H1 (cell line): Measurements from ENCODE around the gene TEX51. TPM values are rescaled to one million over a fixed set of nuclear protein-coding genes. Genes with fewer than 3 reads are reported as not detected.

Experiments used
- CTCF ChIA-PET: fragments of 300-600 bp; sonication (Branson Sonifier 250); formaldehyde crosslinking; loops from one replicate; lab custom pipeline; 2021; ENCODE audit not compliant: partially characterized antibody; lab: Charles Lee
- POLR2A ChIA-PET: fragments of 300-600 bp; sonication (Branson Sonifier 250); formaldehyde crosslinking; loops from one replicate; lab custom pipeline; 2021; ENCODE audit warnings: inconsistent platforms; ENCODE audit not compliant: partially characterized antibody; lab: Charles Lee
- DNase-seq, 2 experiments: peaks; one replicate each; pipeline versions ENCODE4 v3.0.0 to v3.0.0-alpha.2; 2010 to 2022; ENCODE audit warnings: low spot score in 2 of 2, low read depth in 1 of 2, mixed read lengths in 1 of 2
- FAIRE-seq: peaks from 2 replicates; lab custom pipeline; 2011; peaks lifted over from hg19 to GRCh38; lab: Jason Lieb, UNC
- H2AFZ ChIP-seq: 2 replicates; pipeline ENCODE4 v1.8.1; 2012; ENCODE audit warnings: low read length, inconsistent platforms
- H2AK5ac ChIP-seq: 2 replicates; pipeline ENCODE4 v1.6.1; 2013; ENCODE audit warnings: low read depth, low read length
- H2BK120ac ChIP-seq: replicated peaks from 2 replicates; pipeline ENCODE3; 2013; ENCODE audit warnings: low read depth, low read length, inconsistent platforms
- H2BK12ac ChIP-seq: 2 replicates; pipeline ENCODE4 v1.6.1; 2013; ENCODE audit warnings: low read depth, low read length
- H2BK15ac ChIP-seq: 2 replicates; pipeline ENCODE4 v1.6.1; 2013; ENCODE audit warnings: low read length
- H2BK20ac ChIP-seq: 2 replicates; pipeline ENCODE4 v1.6.1; 2013; ENCODE audit warnings: low read length
- H2BK5ac ChIP-seq: 2 replicates; pipeline ENCODE4 v1.6.1; 2013; ENCODE audit warnings: low read depth, low read length
- H3K14ac ChIP-seq: 2 replicates; pipeline ENCODE4 v1.6.1; 2013; ENCODE audit warnings: inconsistent platforms; ENCODE audit not compliant: insufficient read length
- H3K18ac ChIP-seq: 2 replicates; pipeline ENCODE4 v1.6.1; 2013; ENCODE audit warnings: low read length; ENCODE audit errors: extremely low read depth
- H3K23ac ChIP-seq: 2 replicates; pipeline ENCODE4 v1.6.1; 2013; ENCODE audit warnings: inconsistent platforms; ENCODE audit not compliant: insufficient read length
- H3K23me2 ChIP-seq: 2 replicates; pipeline ENCODE4 v1.6.1; 2013; ENCODE audit warnings: low read depth, low read length
- H3K27ac ChIP-seq: 2 replicates; pipeline ENCODE4 v1.6.1; 2011; ENCODE audit warnings: low read depth, low read length, inconsistent platforms
- H3K27me3 ChIP-seq, 4 experiments: replicated peaks in 1 of 4; 1 replicate in 1 of 4; 2 replicates in 3 of 4; pipeline versions ENCODE4 v1.6.1 to v1.8.1; 2011 to 2013; ENCODE audit warnings: low read length in 3 of 4, mild to moderate bottlenecking in 3 of 4, inconsistent platforms in 2 of 4, mixed read lengths in 2 of 4, moderate library complexity in 1 of 4; ENCODE audit not compliant: control insufficient read depth in 3 of 4, insufficient read depth in 3 of 4; ENCODE audit errors: extremely low read depth in 1 of 4
- H3K36me3 ChIP-seq, 4 experiments: 2 replicates each; pipeline versions ENCODE4 v1.6.1 to v1.8.1; 2011 to 2013; ENCODE audit warnings: mild to moderate bottlenecking in 4 of 4, low read length in 3 of 4, moderate library complexity in 2 of 4, control low read depth in 1 of 4, inconsistent platforms in 1 of 4; ENCODE audit not compliant: insufficient read depth in 4 of 4, control insufficient read depth in 2 of 4
- H3K4ac ChIP-seq: replicated peaks from 2 replicates; pipeline ENCODE3; 2013; ENCODE audit warnings: low read length, low read depth, mixed read lengths, inconsistent platforms; ENCODE audit not compliant: insufficient read length
- H3K4me1 ChIP-seq, 4 experiments: replicated peaks in 1 of 4; 1 replicate in 1 of 4; 2 replicates in 3 of 4; pipeline versions ENCODE4 v1.6.1 to v1.8.1; 2011 to 2013; ENCODE audit warnings: low read length in 3 of 4, inconsistent platforms in 2 of 4, mixed read lengths in 1 of 4; ENCODE audit not compliant: insufficient read depth in 4 of 4, control insufficient read depth in 3 of 4
- H3K4me2 ChIP-seq, 2 experiments: 2 replicates each; pipeline versions ENCODE4 v1.6.1 to v1.8.1; 2011 to 2013; ENCODE audit warnings: low read depth in 2 of 2, low read length in 2 of 2, control low read depth in 1 of 2, inconsistent platforms in 1 of 2, mild to moderate bottlenecking in 1 of 2; ENCODE audit not compliant: insufficient read depth in 1 of 2
- H3K4me3 ChIP-seq, 4 experiments: fragments of 200-600, 300-600 bp in 1 of 4; sonication (generic), shearing (Covaris generic), sonication (Bioruptor Twin) in 1 of 4; 2 replicates each; pipeline versions ENCODE4 v1.5.1 to v1.8.1; 2011 to 2016; ENCODE audit warnings: low read length in 4 of 4, low read depth in 3 of 4, control low read depth in 2 of 4, inconsistent platforms in 2 of 4, mild to moderate bottlenecking in 2 of 4, mixed read lengths in 1 of 4, moderate library complexity in 1 of 4; ENCODE audit not compliant: insufficient read depth in 2 of 4; ENCODE audit errors: extremely low read depth in 1 of 4
- H3K56ac ChIP-seq: replicated peaks from 2 replicates; pipeline ENCODE3; 2013; ENCODE audit warnings: low read depth, mild to moderate bottlenecking, mixed read lengths, low read length, inconsistent platforms; ENCODE audit not compliant: insufficient read length
- H3K79me1 ChIP-seq: 2 replicates; pipeline ENCODE4 v1.6.1; 2013; ENCODE audit warnings: low read depth, low read length, control low read depth
- H3K79me2 ChIP-seq, 2 experiments: 2 replicates each; pipeline versions ENCODE4 v1.6.1 to v1.8.1; 2012 to 2013; ENCODE audit warnings: low read length in 2 of 2, mild to moderate bottlenecking in 2 of 2, inconsistent platforms in 1 of 2; ENCODE audit not compliant: insufficient read depth in 2 of 2, control insufficient read depth in 1 of 2
- H3K9ac ChIP-seq, 4 experiments: replicated peaks in 1 of 4; 1 replicate in 1 of 4; 2 replicates in 3 of 4; pipeline versions ENCODE4 v1.6.1 to v1.8.1; 2011 to 2013; ENCODE audit warnings: low read depth in 3 of 4, low read length in 3 of 4, control low read depth in 2 of 4, mild to moderate bottlenecking in 2 of 4, moderate library complexity in 2 of 4, inconsistent platforms in 1 of 4; ENCODE audit errors: extremely low read depth in 1 of 4
- H3K9me3 ChIP-seq, 2 experiments: 2 replicates each; pipeline versions ENCODE4 v1.6.1 to v1.8.1; 2012 to 2013; ENCODE audit warnings: mild to moderate bottlenecking in 2 of 2, moderate library complexity in 2 of 2, control low read depth in 1 of 2, inconsistent platforms in 1 of 2, low read depth in 1 of 2, low read length in 1 of 2, mixed read lengths in 1 of 2; ENCODE audit not compliant: insufficient read depth in 2 of 2
- H4K20me1 ChIP-seq, 2 experiments: replicated peaks in 1 of 2; 2 replicates each; pipeline versions ENCODE3 to v1.8.1; 2011 to 2013; ENCODE audit warnings: inconsistent platforms in 2 of 2, low read length in 2 of 2, mild to moderate bottlenecking in 1 of 2; ENCODE audit not compliant: insufficient read depth in 2 of 2, control insufficient read depth in 1 of 2
- H4K5ac ChIP-seq: 2 replicates; pipeline ENCODE4 v1.6.1; 2013; ENCODE audit warnings: low read length, low read depth, mixed read lengths, inconsistent platforms; ENCODE audit not compliant: insufficient read length
- H4K8ac ChIP-seq: 2 replicates; pipeline ENCODE4 v1.8.0; 2013; ENCODE audit warnings: mild to moderate bottlenecking, moderate library complexity, low read length, inconsistent platforms; ENCODE audit not compliant: insufficient read depth; ENCODE audit errors: extremely low read depth
- H4K91ac ChIP-seq: replicated peaks from 2 replicates; pipeline ENCODE3; 2013; ENCODE audit warnings: low read length, mixed read lengths, inconsistent platforms; ENCODE audit not compliant: insufficient read length
- WGBS, 2 experiments: shearing (Covaris generic) in 1 of 2; methylation state at CpG; one replicate each; pipeline versions ENCODE4 v1.1.6 to v1.1.7; 2013 to 2015; ENCODE audit warnings: low lambda C conversion rate in 2 of 2, mixed read lengths in 2 of 2, inconsistent platforms in 1 of 2, low coverage in 1 of 2, missing lambda C conversion rate in 1 of 2; ENCODE audit not compliant: insufficient replicate concordance in 2 of 2, insufficient coverage in 1 of 2, insufficient read length in 1 of 2; ENCODE audit errors: extremely low coverage in 1 of 2, missing lambda C conversion rate in 1 of 2; 5-methylcytosine and 5-hydroxymethylcytosine counted together
- polyA plus RNA-seq, 7 experiments: library from polyadenylated mRNA; depleted of rRNA in 3 of 7; stranded (reverse) in 5 of 7; unstranded in 2 of 7; fragments of >200 nt in 5 of 7; fragments of 200-250 nt in 2 of 7; gene quantifications; 1 replicate in 5 of 7; 2 replicates in 1 of 7; 4 replicates in 1 of 7; pipeline versions ENCODE4 v1.2.1 to v1.2.3, GENCODE V29; 2011 to 2013; ENCODE audit warnings: missing spikeins in 2 of 7, mixed read lengths in 2 of 7
- total RNA-seq: library from RNA; stranded (reverse); fragmentation: NEBNext Ultra II Directional; extraction: Animal tissue kit (Norgen Biotek cat#: 25700); gene quantifications from 2 replicates; pipeline ENCODE4 v1.2.1, GENCODE V29; 2021

TEX51 gene
- total and polyA plus RNA-seq, 2 of the 8 experiments (the other 6 are each of a cell fraction or from before 2014, with no cell fraction given), result not detected

- no peak for FAIRE-seq
Measured at GRCh38 chr2:126856403-126856802, 42.3 kb upstream of the TEX51 start.

More at GRCh38 chr2:126856403-126856802, 42.3 kb upstream of the TEX51 start:
- H3K79me1 ChIP-seq, result no peaks in the 10 kb centered on the region
- H3K27ac ChIP-seq, result no peak overlapping the region
- no peak overlapping the region for H2AFZ ChIP-seq
- no peaks in the 10 kb centered on the region for H3K9me3 ChIP-seq
- no peaks in the 10 kb centered on the region; a peak in 1 of 7 replicates for H3K4me1 ChIP-seq
- no peaks in the 10 kb centered on the region for H4K20me1 ChIP-seq
- WGBS, 2 experiments, result 72% methylated on average over 6 of the region's 6 CpGs; no CpG with 5 or more reads in 1 of the 2 experiments
- no peak overlapping the region for H4K8ac ChIP-seq
- H2BK20ac ChIP-seq, result no peak overlapping the region
- H3K27me3 ChIP-seq, result no peaks in the 10 kb centered on the region
- no peak overlapping the region for H2BK120ac ChIP-seq
- H3K4me3 ChIP-seq, result no peak overlapping the region
- H3K23me2 ChIP-seq, result no peaks in the 10 kb centered on the region; the same call in 1 of the 2 replicates
- no peak overlapping the region for H2AK5ac ChIP-seq
- no peak overlapping the region for H3K23ac ChIP-seq
- DNase-seq, result no peak
- H3K4me2 ChIP-seq, result no peak overlapping the region
- no peak overlapping the region for H2BK12ac ChIP-seq
- no peak overlapping the region for H4K91ac ChIP-seq
- no peak overlapping the region for H3K56ac ChIP-seq
- no peaks in the 10 kb centered on the region for H3K79me2 ChIP-seq
- H3K9ac ChIP-seq, result no peak overlapping the region
- H3K18ac ChIP-seq, result no peak overlapping the region
- ChIA-PET CTCF (interaction anchor here (0.8 to 2.4 kb wide), 5 partner anchors 9 to 19 kb away, joined by 3 to 13 read pairs (median 4); no protein-coding TSS in a partner anchor), POLR2A (no interaction called here)
- H3K14ac ChIP-seq, result no peak overlapping the region
- H3K4ac ChIP-seq, result no peak overlapping the region
- H2BK5ac ChIP-seq, result no peak overlapping the region
- no peak overlapping the region for H2BK15ac ChIP-seq
- H3K36me3 ChIP-seq, result no peaks in the 10 kb centered on the region
- no peak overlapping the region for H4K5ac ChIP-seq
